Activated CD4-positive, alpha-beta memory T cell treated with anti-CD3 and anti-CD28 coated beads, Interleukin-2, amount 10 ng/mL, durations not matched to agents 7 days and 5 days (primary cell): Measurements from ENCODE around the gene VSTM2B. TPM values are rescaled to one million over a fixed set of nuclear protein-coding genes. Genes with fewer than 3 reads are reported as not detected.

Source experiments
- CTCF ChIA-PET: fragments of 350-600 bp; sonication (Branson Sonifier 250); formaldehyde crosslinking; loops from one replicate; lab custom pipeline; 2021; ENCODE audit warnings: antibody characterized with exemption, inconsistent platforms; lab: Charles Lee
- POLR2A ChIA-PET: fragments of 350-600 bp; sonication (Branson Sonifier 250); formaldehyde crosslinking; loops from one replicate; lab custom pipeline; 2021; ENCODE audit warnings: antibody characterized with exemption; lab: Charles Lee
- DNase-seq: peaks from one replicate; pipeline ENCODE4 v3.0.0-alpha.2; 2020
- H3K27ac Mint-ChIP-seq: one replicate; pipeline ENCODE4 v1.8.0; 2021; ENCODE audit warnings: mild to moderate bottlenecking, mixed read lengths
- H3K27me3 Mint-ChIP-seq: one replicate; pipeline ENCODE4 v1.8.0; 2021; ENCODE audit warnings: mixed read lengths
- H3K36me3 Mint-ChIP-seq: one replicate; pipeline ENCODE4 v1.8.0; 2021; ENCODE audit warnings: low read depth, mixed read lengths
- H3K4me1 Mint-ChIP-seq: one replicate; pipeline ENCODE4 v1.8.0; 2021; ENCODE audit warnings: mixed read lengths
- H3K4me3 Mint-ChIP-seq: one replicate; pipeline ENCODE4 v1.8.0; 2021; ENCODE audit warnings: mild to moderate bottlenecking, mixed read lengths
- H3K9me3 Mint-ChIP-seq: one replicate; pipeline ENCODE4 v1.8.0; 2021; ENCODE audit warnings: mixed read lengths
- total RNA-seq, 2 experiments: library from RNA; stranded (reverse); gene quantifications; one replicate each; pipeline ENCODE4 v1.2.3, GENCODE V29; 2021

Gene VSTM2B
- total RNA-seq, 2 experiments from 2014 or later = not detected

DNA sequence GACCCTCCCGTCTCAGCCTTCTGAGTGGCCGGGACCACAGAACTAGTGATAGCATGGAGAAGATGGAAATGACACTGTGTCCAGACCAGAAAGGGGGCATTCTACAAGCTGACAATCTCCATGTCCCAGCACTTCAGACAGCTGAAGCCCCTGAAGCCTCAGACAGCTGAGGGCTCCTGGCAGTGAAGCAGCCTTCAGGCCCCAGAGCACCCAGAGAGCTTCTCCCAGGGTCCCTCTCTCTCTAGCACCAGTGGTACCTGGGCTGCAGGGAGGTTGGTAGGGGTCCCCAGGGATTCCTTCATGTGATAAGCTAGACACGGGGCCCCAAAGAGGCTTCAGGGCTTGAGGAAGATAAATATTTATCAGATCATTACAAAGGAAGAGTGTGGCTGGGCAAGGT is 72.7 kb downstream of the VSTM2B start:
- DNase-seq = no peak
- H3K27me3 Mint-ChIP-seq = peaks cover 25% of the 10 kb centered on the region
- no peaks in the 10 kb centered on the region for H3K4me1 Mint-ChIP-seq
- H3K27ac Mint-ChIP-seq = no peak overlapping the region
- CTCF ChIA-PET = interaction anchor here (1.6 kb wide), 1 partner anchor 12 kb away, joined by 3 read pairs; no protein-coding TSS in a partner anchor
- no peak overlapping the region for H3K4me3 Mint-ChIP-seq
- no peaks in the 10 kb centered on the region for H3K36me3 Mint-ChIP-seq
- H3K9me3 Mint-ChIP-seq = no peaks in the 10 kb centered on the region
- POLR2A ChIA-PET = interaction anchor here (1.4 kb wide), 1 partner anchor 11 kb away, joined by 3 read pairs; no protein-coding TSS in a partner anchor

DNA sequence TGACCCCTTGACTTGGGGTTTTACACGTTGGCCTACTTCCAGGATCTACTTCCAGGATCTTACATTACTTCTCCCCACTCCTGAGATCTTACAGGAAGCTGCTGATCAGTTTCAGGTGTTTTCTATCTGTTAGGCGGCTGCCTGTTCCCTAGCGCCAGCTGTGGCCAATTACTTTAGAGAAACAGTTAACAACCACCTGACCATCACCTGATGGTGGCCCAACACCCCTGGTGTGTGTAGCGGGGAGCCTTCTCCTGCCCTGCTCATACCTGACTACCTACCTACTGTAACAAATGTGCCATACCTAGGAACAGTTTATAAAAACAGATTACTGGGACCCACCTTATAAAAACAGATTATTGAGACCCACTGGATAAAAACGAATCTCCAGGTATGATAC is 77.5 kb downstream of the VSTM2B start:
- POLR2A ChIA-PET = interaction anchor here (1.5 to 5.8 kb wide), 2 partner anchors 69 to 111 kb away, joined by 3 to 64 read pairs; no protein-coding TSS in a partner anchor
- H3K4me3 Mint-ChIP-seq = no peak overlapping the region

DNA sequence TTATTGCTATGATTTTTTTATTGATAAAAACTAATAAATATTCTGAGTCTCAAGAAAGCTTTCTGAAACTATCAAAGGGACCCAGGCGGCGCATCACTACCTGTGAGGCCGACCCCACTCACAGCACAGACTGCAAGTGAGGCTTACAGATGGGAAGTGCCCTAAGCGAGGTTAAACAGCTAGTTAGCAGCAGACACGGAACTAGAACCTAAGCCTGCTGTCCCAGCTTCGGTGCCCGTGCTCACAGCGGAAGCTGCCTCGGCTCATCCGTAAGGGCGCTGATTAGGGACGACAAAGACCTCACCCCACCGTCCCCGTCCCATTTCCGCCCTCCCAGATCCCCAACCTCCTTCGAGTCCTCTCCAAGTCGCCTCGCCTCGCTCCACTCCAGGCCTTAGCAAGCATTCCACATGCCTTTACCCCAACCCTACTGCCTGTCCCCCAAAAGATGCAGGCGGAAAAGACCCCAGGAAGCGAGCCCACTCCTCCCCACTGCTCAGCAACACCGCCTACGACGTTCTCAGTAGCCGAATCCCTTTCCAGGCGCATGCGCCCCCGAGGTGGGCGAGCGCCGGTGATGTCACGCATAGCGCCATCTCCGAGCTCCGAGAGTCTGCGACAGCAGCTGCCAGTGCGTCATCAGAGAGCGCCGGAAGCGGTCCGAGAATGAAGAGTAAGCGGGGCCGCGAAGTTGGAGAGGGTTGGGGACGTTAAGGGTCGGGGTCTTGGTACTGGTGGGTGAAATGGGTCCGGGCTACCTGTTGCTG is 80.0 kb downstream of the VSTM2B start, which contains the start of gene POP4:
Gene POP4, plus strand, starts transcription at position 631 of the 767 bp plus-strand sequence. Its CDS starts 36 bp downstream, at position 667.
- Mint-ChIP-seq H3K27ac (peak within 1 kb of the TSS; percentile 99), H3K4me3 (peak within 1 kb of the TSS; percentile 99), H3K4me1 (peaks cover 35% of the 10 kb centered on the region), H3K36me3 (peaks cover 25% of the 10 kb centered on the region), H3K27me3 (no peaks in the 10 kb centered on the region), H3K9me3 (no peaks in the 10 kb centered on the region)
- POLR2A ChIA-PET = interaction anchor here (0.8 to 5.8 kb wide), 39 partner anchors 9 to 339 kb away, joined by 3 to 143 read pairs (median 5); partner anchors contain the start of genes C19orf12, PLEKHF1 and URI1
- CTCF ChIA-PET = interaction anchor here (0.8 to 9.6 kb wide), 12 partner anchors 9 to 336 kb away, joined by 3 to 178 read pairs (median 12); partner anchors contain the start of genes C19orf12, PLEKHF1 and URI1
- peak; percentile 98 for DNase-seq

More for the DNA sequence above, 77.5 kb downstream of the VSTM2B start:
- H3K9me3 Mint-ChIP-seq = no peaks in the 10 kb centered on the region
- CTCF ChIA-PET = interaction anchor here (0.7 to 9.6 kb wide), 3 partner anchors 11 to 111 kb away, joined by 3 to 178 read pairs (median 3); partner anchors contain the start of gene C19orf12
- peaks cover 3% of the 10 kb centered on the region for H3K27me3 Mint-ChIP-seq
- no peak for DNase-seq
- H3K4me1 Mint-ChIP-seq = peaks cover 25% of the 10 kb centered on the region
- no peak overlapping the region for H3K27ac Mint-ChIP-seq
- peaks cover 6% of the 10 kb centered on the region for H3K36me3 Mint-ChIP-seq

DNA sequence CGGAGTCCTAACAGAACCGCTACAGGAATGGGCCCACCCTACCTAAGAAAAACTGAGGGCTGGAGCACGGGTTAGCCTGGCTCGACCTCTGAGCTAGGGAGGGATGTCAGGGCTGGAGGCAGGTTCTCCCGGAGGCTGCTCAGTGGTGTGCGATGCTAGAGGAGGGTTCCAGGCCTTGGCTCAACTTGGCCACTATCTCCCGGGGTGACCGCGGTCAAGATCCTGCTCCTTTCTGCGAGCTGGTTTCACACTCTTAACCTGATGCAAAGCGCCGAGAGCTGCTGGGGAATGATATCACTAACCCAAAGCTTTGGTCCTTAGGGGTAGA is 80.6 kb downstream of the VSTM2B start:
- CTCF ChIA-PET = interaction anchor here (0.5 to 9.6 kb wide), 14 partner anchors 8 to 335 kb away, joined by 3 to 178 read pairs (median 6); partner anchors contain the start of genes C19orf12, PLEKHF1 and URI1
- no peaks in the 10 kb centered on the region for H3K27me3 Mint-ChIP-seq
- H3K36me3 Mint-ChIP-seq = peaks cover 30% of the 10 kb centered on the region
- H3K4me1 Mint-ChIP-seq = peaks cover 38% of the 10 kb centered on the region
- POLR2A ChIA-PET = interaction anchor here (0.7 to 5.8 kb wide), 37 partner anchors 8 to 338 kb away, joined by 3 to 143 read pairs (median 5); partner anchors contain the start of genes C19orf12, PLEKHF1 and URI1
- no peaks in the 10 kb centered on the region for H3K9me3 Mint-ChIP-seq
- no peak for DNase-seq
- H3K27ac Mint-ChIP-seq = peak overlapping the region; percentile 99
- H3K4me3 Mint-ChIP-seq = peak overlapping the region; percentile 99

DNA sequence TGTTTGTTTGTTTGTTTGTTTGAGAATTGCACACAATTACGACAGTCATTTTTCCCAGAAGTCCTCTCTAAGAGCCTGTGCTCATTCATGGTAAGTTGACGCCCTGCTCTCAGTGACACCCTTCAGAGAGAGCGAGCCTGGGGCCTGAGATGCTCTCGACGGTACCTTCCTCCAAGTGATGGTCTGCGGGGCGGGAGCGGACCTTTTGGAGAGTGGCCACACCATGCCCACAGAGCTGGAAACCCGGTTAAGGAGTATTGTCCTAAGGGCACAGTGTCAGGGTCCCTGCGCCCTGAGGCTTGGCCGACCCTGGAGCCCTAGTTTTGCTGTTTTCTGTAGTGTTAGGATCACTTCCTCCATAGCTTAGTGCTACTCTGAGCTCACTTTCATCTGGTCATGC is 83.8 kb downstream of the VSTM2B start:
- POLR2A ChIA-PET = interaction anchor here (1.1 to 3.3 kb wide), 9 partner anchors 12 to 105 kb away, joined by 3 to 58 read pairs (median 6); partner anchors contain the start of genes C19orf12 and PLEKHF1
- Mint-ChIP-seq H3K4me1 (peaks cover 41% of the 10 kb centered on the region), H3K36me3 (peaks cover 56% of the 10 kb centered on the region)

DNA sequence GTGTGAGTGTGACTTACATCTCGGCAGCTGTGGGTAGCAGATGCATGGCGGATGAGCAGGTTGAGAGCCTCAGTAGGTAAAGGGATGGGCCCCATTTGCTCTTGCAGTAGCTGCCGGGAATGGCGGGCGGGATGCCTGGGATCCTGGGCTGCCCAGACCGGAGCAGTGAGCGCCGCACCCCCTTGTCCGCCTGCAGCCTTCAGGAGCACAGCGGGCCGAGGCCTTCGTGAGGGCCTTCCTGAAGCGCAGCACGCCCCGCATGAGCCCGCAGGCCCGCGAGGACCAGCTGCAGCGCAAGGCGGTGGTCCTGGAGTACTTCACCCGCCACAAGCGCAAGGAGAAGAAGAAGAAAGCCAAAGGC is 84.4 kb downstream of the VSTM2B start:
- POLR2A ChIA-PET = interaction anchor here (0.9 to 3.3 kb wide), 11 partner anchors 11 to 104 kb away, joined by 3 to 58 read pairs (median 6); partner anchors contain the start of genes C19orf12 and PLEKHF1
- H3K4me3 Mint-ChIP-seq = no peak overlapping the region
- no peaks in the 10 kb centered on the region for H3K9me3 Mint-ChIP-seq
- H3K36me3 Mint-ChIP-seq = peaks cover 62% of the 10 kb centered on the region
- H3K4me1 Mint-ChIP-seq = peaks cover 38% of the 10 kb centered on the region
- DNase-seq = no peak
- H3K27ac Mint-ChIP-seq = no peak overlapping the region
- no peaks in the 10 kb centered on the region for H3K27me3 Mint-ChIP-seq
- CTCF ChIA-PET = interaction anchor here (0.7 to 9.6 kb wide), 21 partner anchors 10 to 259 kb away, joined by 3 to 178 read pairs (median 6); partner anchors contain the start of genes C19orf12 and PLEKHF1

More for the DNA sequence above, 83.8 kb downstream of the VSTM2B start:
- Mint-ChIP-seq H3K4me3 (no peak overlapping the region), H3K27ac (no peak overlapping the region), H3K27me3 (no peaks in the 10 kb centered on the region), H3K9me3 (no peaks in the 10 kb centered on the region)
- CTCF ChIA-PET = interaction anchor here (1.0 to 9.6 kb wide), 12 partner anchors 11 to 228 kb away, joined by 4 to 178 read pairs (median 20); partner anchors contain the start of genes C19orf12 and PLEKHF1
- DNase-seq = no peak

DNA sequence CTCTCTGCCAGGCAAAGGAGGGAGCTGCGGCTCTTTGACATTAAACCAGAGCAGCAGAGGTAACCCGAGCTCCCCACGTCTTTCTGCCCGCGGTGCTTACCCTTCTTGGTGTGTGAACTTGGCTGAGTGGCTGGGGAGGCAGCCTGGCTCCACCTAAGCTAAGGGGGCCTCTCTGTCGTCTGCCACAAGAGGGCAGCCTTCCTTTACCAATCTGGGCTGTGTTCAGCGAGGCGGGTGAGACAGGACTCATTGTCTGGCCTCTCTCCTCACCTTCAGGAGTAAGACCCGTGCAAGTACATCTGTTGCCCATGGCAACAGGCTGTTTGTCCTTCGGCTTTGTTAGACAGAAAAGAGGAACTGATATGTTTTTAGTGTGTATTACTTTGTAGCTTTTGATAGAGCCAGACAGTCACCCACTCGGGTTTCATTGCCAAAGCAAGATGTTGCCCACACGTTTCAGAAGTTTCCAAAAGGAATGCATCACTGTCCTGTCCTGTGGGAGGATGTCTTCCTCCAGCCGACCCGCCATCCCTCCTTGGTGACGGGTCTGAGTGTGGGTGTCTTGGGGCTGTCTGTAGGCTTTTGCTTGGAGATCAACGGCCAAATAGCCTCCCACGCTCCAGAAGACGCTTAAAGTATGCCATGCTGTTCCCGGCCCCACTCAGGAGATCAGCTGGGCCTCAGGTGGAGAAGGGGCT is 84.9 kb downstream of the VSTM2B start:
- Mint-ChIP-seq H3K36me3 (peaks cover 67% of the 10 kb centered on the region), H3K27ac (peak overlapping the region; percentile 9), H3K27me3 (no peaks in the 10 kb centered on the region), H3K4me3 (no peak overlapping the region), H3K4me1 (peaks cover 37% of the 10 kb centered on the region), H3K9me3 (no peaks in the 10 kb centered on the region)
- POLR2A ChIA-PET = interaction anchor here (0.9 to 3.3 kb wide), 11 partner anchors 10 to 104 kb away, joined by 3 to 58 read pairs (median 6); partner anchors contain the start of genes C19orf12 and PLEKHF1
- CTCF ChIA-PET = interaction anchor here (0.6 to 9.6 kb wide), 25 partner anchors 10 to 258 kb away, joined by 3 to 178 read pairs (median 5); partner anchors contain the start of genes C19orf12 and PLEKHF1
- DNase-seq = peak; percentile 88

DNA sequence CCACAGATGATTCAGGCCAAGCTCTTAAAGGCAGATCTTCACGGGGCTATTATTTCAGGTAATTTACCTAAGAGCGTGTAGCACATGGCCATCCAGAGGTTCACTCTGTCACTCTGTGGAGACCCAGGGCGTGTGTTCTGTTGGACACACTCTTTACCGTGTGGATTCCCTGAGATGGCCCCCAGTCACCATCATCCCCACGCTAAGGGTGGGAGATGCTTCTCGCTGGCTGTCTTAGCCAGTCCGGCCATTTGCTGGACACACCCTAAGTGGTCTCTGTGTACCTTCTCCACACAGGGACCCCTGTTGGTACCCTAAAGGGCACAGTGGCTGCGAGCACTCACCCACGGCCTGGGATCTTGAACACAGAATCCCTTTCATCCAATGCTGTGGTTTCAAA is 86.3 kb downstream of the VSTM2B start:
- peaks cover 71% of the 10 kb centered on the region for H3K36me3 Mint-ChIP-seq
- CTCF ChIA-PET = interaction anchor here (1.1 to 9.6 kb wide), 10 partner anchors 8 to 119 kb away, joined by 3 to 178 read pairs (median 38); partner anchors contain the start of genes C19orf12 and PLEKHF1
- DNase-seq = no peak
- POLR2A ChIA-PET = interaction anchor here (2.2 to 3.3 kb wide), 2 partner anchors 9 to 102 kb away, joined by 15 to 58 read pairs; partner anchors contain the start of gene C19orf12
- no peaks in the 10 kb centered on the region for H3K27me3 Mint-ChIP-seq
- H3K27ac Mint-ChIP-seq = no peak overlapping the region
- no peak overlapping the region for H3K4me3 Mint-ChIP-seq
- no peaks in the 10 kb centered on the region for H3K9me3 Mint-ChIP-seq
- H3K4me1 Mint-ChIP-seq = peaks cover 24% of the 10 kb centered on the region

DNA sequence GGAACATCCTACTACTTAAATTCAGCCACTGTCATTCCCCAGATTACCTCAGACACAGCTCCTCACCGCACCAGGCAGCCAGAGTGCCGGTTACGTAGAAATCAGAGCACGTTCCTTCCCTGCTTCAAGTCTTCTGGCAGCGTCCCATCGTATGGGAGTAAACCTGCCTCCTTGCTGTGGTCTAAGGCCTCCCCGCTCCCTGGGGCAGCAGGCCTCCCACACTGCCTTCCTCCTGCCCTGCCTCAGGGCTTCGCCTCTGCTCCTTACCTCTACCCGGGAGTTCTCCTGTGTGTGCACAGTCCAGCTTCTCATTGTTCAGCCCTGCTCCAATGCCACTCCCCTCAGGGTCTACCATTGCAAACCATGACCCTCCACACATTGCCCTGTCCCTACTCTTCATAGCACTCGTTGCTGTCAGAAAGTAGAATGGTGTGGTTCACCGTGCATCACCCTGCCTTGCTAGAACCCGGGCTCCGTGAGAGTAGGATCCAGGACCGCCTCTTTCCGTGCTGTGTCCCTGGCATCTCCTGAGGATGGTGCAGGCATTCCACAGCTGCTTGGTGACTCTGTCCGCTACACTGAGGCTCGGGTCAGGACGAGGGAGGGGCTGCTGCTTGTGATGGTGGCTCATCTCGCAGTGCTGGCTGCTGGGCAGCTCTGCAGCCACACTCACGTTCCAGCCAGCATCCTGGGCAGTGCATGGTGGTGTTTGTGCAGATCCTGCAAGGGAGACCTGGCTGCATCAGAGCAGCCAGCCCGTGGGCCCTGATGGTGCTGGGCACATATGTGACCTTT is 87.2 kb downstream of the VSTM2B start:
- Mint-ChIP-seq H3K27me3 (no peaks in the 10 kb centered on the region), H3K36me3 (peaks cover 73% of the 10 kb centered on the region)
- POLR2A ChIA-PET = interaction anchor here (0.6 kb wide), 1 partner anchor 298 kb away, joined by 3 read pairs; no protein-coding TSS in a partner anchor

DNA sequence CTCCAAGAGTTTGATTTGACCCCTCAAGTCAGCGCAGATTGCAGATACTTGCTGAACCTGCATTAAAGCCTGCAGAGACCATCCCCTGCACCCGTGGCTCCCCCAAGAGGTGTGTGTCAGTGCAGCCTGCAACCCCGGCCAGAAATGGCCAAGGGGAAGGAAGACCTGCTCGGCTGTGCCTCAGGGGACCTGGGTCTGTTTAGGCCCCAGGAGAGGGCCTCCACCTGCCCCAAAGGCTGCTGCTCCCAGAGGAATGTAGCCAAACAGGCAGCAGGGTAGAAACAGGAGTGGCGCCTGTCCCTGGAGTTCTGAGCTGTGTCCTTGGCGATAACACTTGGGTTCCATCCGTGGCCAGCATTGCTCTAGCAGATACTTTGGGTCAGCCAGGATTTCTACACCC is 88.3 kb downstream of the VSTM2B start:
- H3K4me3 Mint-ChIP-seq = no peak overlapping the region
- DNase-seq = no peak
- no peaks in the 10 kb centered on the region for H3K27me3 Mint-ChIP-seq
- peaks cover 13% of the 10 kb centered on the region for H3K4me1 Mint-ChIP-seq
- H3K36me3 Mint-ChIP-seq = peaks cover 67% of the 10 kb centered on the region
- no peak overlapping the region for H3K27ac Mint-ChIP-seq
- POLR2A ChIA-PET = interaction anchor here (1.0 to 1.8 kb wide), 5 partner anchors 8 to 102 kb away, joined by 4 to 7 read pairs (median 6); partner anchors contain the start of gene POP4
- no peaks in the 10 kb centered on the region for H3K9me3 Mint-ChIP-seq
- CTCF ChIA-PET = interaction anchor here (0.7 to 2.2 kb wide), 7 partner anchors 8 to 491 kb away, joined by 3 to 6 read pairs (median 3); partner anchors contain the start of gene POP4

More for the DNA sequence above, 87.2 kb downstream of the VSTM2B start:
- DNase-seq = no peak
- H3K4me3 Mint-ChIP-seq = no peak overlapping the region
- H3K9me3 Mint-ChIP-seq = no peaks in the 10 kb centered on the region
- CTCF ChIA-PET = interaction anchor here (1.0 to 7.8 kb wide), 5 partner anchors 59 to 329 kb away, joined by 3 to 97 read pairs (median 3); no protein-coding TSS in a partner anchor
- no peak overlapping the region for H3K27ac Mint-ChIP-seq
- H3K4me1 Mint-ChIP-seq = peaks cover 17% of the 10 kb centered on the region
